ENCODE measurements around the gene COLEC12. TPM values are rescaled to one million over a fixed set of nuclear protein-coding genes. Genes with fewer than 3 reads are reported as not detected.

Gene COLEC12
- total and polyA plus RNA-seq, 10 of the 15 experiments (the other 5 are each of a cell fraction or from before 2014, with no cell fraction given), result 0.04 to 0.05 TPM; not detected in 8

DNA sequence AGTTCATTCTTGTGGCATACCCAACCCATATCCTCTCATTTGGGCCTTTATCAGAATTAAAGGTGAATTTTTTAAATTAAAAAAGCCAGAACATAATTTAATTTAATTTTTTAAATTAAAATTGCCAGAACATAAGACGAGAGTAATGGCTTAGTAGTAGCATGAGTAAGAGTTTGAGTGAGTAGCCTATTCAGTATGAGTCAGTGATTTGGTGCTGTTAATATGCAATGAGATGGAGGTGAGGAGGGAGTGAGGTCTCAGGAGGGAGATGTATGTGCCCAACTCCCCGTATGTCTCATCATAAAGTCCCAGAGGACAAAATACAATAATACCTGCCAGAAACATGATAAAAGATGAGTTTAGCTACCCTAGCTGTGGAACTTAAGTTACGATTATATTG is 117.4 kb downstream of the COLEC12 start:
- no peak overlapping the region for H2AFZ ChIP-seq (ENCODE audit: control insufficient read depth, low read depth, low read length)
- H3K27me3 ChIP-seq (replicated peaks in 1 of 2; ENCODE audit: control insufficient read depth in 2 of 2, insufficient read depth in 2 of 2, low read length in 1 of 2), result 0 out of 4 replicates have a peak, but pooled peaks cover 0 to 3% of the 10 kb centered on the region in 2 experiments
- ChIA-PET SMC1A (ENCODE audit: uncharacterized antibody, unreplicated experiment) (no interaction called here), CTCF (no interaction called here), RAD21 (ENCODE audit: unreplicated experiment) (no interaction called here), POLR2A (no interaction called here)
- H3K4me2 ChIP-seq (ENCODE audit: control insufficient read depth, insufficient read depth), result no peak overlapping the region
- no peaks in the 10 kb centered on the region for H3K9me3 ChIP-seq (replicated peaks; ENCODE audit: control insufficient read depth, insufficient read depth, low read length)
- H3K36me3 ChIP-seq (ENCODE audit: control insufficient read depth in 2 of 2, insufficient read depth in 2 of 2, low read length in 1 of 2), result no peaks in the 10 kb centered on the region
- DNase-seq (ENCODE audit: low read depth, low spot score) (no peak), FAIRE-seq (no peak), ATAC-seq (no peak)
- in situ Hi-C loops (cut with MboI), result no loop called here
- no peaks in the 10 kb centered on the region for H3K79me2 ChIP-seq (ENCODE audit: control insufficient read depth, insufficient read depth, low read length)
- WGBS (ENCODE audit: insufficient coverage, insufficient replicate concordance, low lambda C conversion rate, missing lambda C conversion rate), result 0% methylated on average over 3 of the region's 3 CpGs
- H3K4me1 ChIP-seq (ENCODE audit: control insufficient read depth, insufficient read depth, low read length), result no peaks in the 10 kb centered on the region
- no peaks in the 10 kb centered on the region for H4K20me1 ChIP-seq (ENCODE audit: control insufficient read depth, insufficient read depth)
- no peak overlapping the region for H3K4me3 ChIP-seq
- H3K9ac ChIP-seq (ENCODE audit: control insufficient read depth, insufficient read depth, low read length), result no peak overlapping the region
- no peak overlapping the region for H3K27ac ChIP-seq (ENCODE audit: control insufficient read depth, insufficient read depth)
- no peak for TF ChIP-seq ZNF207 (IDR thresholded peaks at IDR 0.05; ENCODE audit: borderline replicate concordance)
- TF ChIP-seq, protein P1, sequence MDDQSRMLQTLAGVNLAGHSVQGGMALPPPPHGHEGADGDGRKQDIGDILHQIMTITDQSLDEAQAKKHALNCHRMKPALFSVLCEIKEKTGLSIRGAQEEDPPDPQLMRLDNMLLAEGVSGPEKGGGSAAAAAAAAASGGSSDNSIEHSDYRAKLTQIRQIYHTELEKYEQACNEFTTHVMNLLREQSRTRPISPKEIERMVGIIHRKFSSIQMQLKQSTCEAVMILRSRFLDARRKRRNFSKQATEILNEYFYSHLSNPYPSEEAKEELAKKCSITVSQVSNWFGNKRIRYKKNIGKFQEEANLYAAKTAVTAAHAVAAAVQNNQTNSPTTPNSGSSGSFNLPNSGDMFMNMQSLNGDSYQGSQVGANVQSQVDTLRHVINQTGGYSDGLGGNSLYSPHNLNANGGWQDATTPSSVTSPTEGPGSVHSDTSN (IDR thresholded peaks at IDR 0.05; ENCODE audit: insufficient replicate concordance, low read depth, low read length), result no peak
- intact Hi-C loops (cut with micrococcal nuclease; ENCODE audit: unreplicated experiment), result no loop called here
- no TSS peak for BruUV-seq (replicated peaks)

DNA sequence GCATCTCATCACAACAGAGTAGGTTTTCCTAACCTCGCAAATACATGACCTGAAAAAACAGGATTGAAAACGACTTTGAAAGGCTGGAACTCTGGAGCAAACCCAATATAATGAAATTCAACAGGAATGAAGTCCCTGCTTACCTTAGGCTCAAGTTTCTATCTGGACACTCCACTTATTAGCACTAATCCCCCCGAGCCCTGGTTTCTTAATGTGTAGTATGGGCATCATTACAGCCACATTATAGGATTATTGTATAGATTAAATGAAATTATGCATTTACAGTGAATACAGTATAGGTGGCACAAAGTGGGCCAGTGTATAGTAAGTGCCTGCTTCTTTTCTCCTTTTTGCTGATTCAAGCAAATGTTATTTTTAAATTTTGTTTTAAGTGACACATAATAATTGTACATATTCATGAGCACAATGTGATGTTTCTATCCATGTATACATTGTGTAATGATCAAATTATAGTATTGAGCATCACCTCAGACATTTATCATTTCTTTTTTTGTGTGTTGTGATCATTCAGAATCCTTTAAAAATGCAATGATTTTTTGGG is 118.0 kb downstream of the COLEC12 start:
- no peak overlapping the region for H3K4me2 ChIP-seq (ENCODE audit: control insufficient read depth, insufficient read depth)
- H3K4me1 ChIP-seq (ENCODE audit: control insufficient read depth, insufficient read depth, low read length), result no peaks in the 10 kb centered on the region
- no peak overlapping the region for H3K27ac ChIP-seq (ENCODE audit: control insufficient read depth, insufficient read depth)
- in situ Hi-C loops (cut with MboI), result no loop called here
- intact Hi-C loops (cut with micrococcal nuclease; ENCODE audit: unreplicated experiment), result no loop called here
- no peak overlapping the region for H3K9ac ChIP-seq (ENCODE audit: control insufficient read depth, insufficient read depth, low read length)
- H3K4me3 ChIP-seq, result no peak overlapping the region
- ChIA-PET SMC1A (ENCODE audit: uncharacterized antibody, unreplicated experiment) (no interaction called here), CTCF (no interaction called here), POLR2A (no interaction called here), RAD21 (ENCODE audit: unreplicated experiment) (no interaction called here)
- WGBS (ENCODE audit: insufficient coverage, insufficient replicate concordance, low lambda C conversion rate, missing lambda C conversion rate), result 38% methylated on average over 3 of the region's 3 CpGs
- no peak for FAIRE-seq
- H3K79me2 ChIP-seq (ENCODE audit: control insufficient read depth, insufficient read depth, low read length), result no peaks in the 10 kb centered on the region
- H3K36me3 ChIP-seq (ENCODE audit: control insufficient read depth in 2 of 2, insufficient read depth in 2 of 2, low read length in 1 of 2), result no peaks in the 10 kb centered on the region
- TF ChIP-seq POLR2AphosphoS2 (IDR thresholded peaks at IDR 0.05; ENCODE audit: low read depth, low read length), result no peak
- H2AFZ ChIP-seq (ENCODE audit: control insufficient read depth, low read depth, low read length), result no peak overlapping the region
- DNase-seq (ENCODE audit: low read depth, low spot score), result no peak
- BruUV-seq (replicated peaks), result no TSS peak
- no peak for ATAC-seq
- H3K9me3 ChIP-seq (replicated peaks; ENCODE audit: control insufficient read depth, insufficient read depth, low read length), result no peaks in the 10 kb centered on the region
- H4K20me1 ChIP-seq (ENCODE audit: control insufficient read depth, insufficient read depth), result no peaks in the 10 kb centered on the region
- 0 out of 4 replicates have a peak, but pooled peaks cover 0 to 3% of the 10 kb centered on the region in 2 experiments for H3K27me3 ChIP-seq (replicated peaks in 1 of 2; ENCODE audit: control insufficient read depth in 2 of 2, insufficient read depth in 2 of 2, low read length in 1 of 2)

Measured in GM12878 (cell line).